GM19463 (cell line): Measurements from ENCODE around the gene EVC2.

Source experiments
- ATAC-seq: cut with Tn5 transposase; IDR thresholded peaks from one replicate; pipeline ENCODE4 v1.9.1; 2021; ENCODE audit warnings: mild to moderate bottlenecking, moderate library complexity; ENCODE audit not compliant: unreplicated experiment

EVC2 gene

DNA sequence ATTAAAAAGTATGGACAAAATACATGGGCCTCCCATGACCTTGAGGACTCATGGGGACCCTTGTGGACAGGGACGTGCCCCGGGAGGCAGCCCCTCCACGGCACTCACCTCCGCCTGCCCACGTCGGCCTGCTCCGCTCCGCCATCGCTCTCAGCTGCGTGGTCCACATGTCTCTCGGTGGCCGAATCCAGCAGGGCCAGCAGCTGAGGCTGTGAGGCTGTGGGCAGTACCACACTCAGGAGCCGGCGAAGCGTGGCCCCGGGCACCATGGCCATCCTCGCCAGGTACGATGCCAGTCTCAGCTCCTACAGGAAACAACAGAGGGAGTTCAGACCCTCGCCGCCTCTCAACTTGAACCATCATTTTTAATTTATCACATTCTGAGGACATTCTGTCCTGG lies 140.0 kb downstream of the EVC2 start:
- ATAC-seq = no peak

DNA sequence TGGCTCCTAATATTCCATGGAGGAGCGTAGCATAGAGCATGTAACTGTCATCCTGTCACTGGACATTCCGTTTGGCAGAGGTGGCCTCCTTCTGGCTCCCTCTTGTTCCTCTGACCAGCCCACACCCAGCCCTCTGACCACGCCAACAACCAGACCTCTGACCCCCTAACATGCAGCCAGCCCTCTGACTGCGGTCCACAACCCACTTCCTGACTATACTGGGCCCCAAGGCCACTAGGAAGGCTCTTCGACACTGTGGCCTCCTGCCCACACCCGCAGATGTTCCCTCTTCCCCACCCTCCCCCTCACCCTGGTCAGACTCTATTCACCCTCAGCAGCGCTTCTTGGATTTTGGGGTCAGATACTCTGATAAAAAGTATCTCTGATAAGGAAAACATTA lies 141.4 kb downstream of the EVC2 start:
- no peak for ATAC-seq

DNA sequence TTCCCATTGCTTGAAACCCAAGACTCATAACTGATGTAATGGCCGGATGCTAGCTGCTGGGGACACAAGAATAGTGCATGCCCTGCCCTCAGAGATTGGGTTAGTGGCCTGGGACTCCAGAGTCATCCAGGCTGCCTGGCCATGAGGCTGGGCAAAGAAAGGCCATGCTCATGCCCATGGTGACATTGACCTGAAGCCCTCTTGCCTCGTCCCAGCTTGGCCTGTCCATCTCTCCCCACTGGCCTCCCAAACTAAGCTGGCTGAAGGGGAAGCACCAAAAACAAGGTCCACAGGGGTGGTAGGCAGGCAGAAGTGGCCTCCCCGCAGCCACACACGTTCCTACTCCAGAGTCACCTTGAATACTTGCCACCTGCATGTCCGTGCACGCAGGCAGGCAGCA lies 141.8 kb downstream of the EVC2 start:
- ATAC-seq = no peak

DNA sequence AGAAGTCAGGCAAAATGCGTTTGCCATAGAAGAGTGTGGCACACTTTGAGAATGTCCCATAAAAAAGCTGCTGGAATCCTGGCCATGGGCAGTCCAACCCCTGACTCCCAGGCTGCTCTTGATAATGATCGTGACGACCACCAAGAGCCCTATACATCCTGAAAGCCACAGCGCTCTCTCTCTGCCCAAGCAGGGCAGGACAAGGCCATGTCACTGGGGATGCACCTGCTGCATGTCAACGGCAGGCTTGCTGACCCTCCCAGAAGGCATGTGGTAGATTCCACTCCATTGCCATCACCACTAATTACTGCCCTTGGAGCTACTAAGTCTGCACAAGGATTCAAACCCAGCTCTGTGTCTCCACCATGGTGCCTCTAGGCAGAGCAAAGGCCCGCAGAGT lies 144.5 kb downstream of the EVC2 start:
- ATAC-seq = no peak

DNA sequence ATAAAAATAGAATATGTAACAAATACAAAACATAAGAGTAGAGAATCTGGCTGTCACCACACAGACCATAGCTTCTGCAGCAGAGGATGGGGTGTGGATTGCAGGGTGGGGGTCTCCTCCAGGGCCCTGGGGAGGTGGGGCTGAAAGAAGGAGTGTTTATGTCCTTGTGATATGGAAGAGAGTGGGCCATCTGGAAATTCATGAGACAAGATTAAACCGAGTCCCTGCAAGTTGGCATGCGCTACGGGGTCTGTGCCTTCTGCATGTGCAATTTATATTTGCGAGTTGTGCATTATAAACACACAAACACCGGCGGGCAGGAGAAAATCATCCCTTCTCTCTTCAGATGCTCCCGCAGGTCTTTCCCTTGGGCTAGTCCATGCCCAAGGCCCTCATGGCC lies 145.9 kb downstream of the EVC2 start:
- ATAC-seq = no peak

DNA sequence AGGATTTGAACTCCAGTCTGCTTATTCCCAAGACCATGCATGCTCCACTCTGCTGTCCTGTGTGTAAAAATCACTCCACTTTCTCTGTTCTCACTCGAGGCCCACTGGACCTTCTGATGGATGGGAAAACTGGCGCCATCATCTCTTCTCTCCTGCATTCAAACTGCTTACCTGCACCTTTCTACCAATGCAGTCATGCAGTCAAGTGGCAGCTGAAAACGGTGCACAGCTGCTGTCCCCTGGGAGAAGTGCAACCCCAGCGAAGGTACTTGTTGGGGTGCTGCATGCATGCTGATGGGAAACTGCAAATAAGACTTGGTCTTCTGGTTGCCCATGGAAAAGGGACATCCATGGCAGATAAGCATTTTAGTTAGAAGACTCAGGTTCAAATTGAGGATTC lies 147.1 kb downstream of the EVC2 start:
- ATAC-seq = no peak

DNA sequence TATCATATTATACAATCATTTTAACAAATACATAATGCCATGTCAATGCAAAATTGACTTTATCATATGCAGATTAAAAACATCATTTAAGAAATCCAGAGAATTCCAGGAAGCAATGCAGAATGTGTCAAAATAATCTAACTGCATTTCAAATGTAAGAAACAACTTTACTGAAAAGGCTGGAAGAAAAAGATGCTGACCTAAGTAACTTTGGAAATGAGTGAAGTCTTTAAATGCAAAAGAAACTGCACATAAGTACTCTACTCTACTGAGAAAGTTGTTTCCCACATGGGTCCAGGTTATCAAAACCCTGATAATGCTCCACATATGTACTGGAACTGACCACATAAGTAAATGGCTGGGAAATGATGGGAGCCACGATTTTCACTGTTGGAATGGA lies 149.9 kb downstream of the EVC2 start:
- ATAC-seq = no peak

DNA sequence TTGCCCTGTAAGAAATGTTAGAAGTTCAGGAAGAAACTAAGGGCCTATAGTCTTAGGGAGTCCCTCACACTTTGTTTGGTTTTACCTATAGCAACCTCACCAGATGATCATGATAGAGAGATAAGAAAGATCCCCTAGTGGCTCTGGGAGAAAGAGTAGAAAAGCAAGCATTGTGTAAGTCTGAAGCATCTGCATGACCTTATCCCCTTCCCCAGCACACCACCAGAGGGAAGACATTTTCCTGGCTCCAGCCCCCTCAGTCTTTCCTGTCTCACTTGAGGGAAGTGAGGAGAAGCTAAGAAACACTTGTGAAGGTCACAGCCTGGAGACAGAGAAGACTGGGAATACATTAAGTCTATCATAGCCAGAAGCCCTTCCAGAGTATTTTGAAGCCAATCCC lies 154.0 kb downstream of the EVC2 start:
- no peak for ATAC-seq

DNA sequence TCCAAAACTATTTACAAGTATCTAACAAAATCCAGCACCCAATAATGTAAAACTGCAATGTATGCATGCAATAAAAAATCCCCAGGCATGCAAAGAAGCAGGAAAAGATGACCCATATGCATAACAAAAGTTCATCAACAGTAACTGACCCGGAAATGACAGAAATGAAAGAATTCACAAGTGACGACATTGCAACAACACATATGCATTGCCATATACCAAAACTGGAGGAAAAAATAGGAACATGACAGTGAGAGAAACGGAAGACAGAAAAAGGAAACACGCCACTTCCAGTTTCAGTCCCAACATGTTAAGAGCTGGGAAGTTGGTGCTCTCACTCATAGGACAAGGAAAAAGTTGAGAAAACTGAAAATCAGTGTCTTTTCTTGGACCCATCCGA lies 154.6 kb downstream of the EVC2 start:
- ATAC-seq = no peak

DNA sequence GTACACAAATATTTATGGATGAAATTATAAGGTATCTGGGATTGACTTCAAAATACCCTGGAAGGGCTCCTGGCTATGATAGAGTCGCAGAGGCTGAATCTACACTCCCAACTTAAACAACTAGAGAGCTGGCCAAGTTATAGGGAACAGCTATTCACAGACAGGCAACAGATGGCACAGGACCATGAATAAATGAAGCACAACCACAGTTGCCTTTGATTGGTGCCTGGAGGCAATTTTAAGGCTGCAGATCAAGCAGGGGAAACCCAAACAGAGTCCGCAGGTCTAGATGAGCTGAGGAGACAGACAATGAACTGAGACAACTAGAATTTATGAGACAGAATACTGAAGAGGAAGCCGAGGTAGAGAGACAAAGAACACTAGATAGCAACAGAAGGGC lies 155.9 kb downstream of the EVC2 start:
- ATAC-seq = no peak

DNA sequence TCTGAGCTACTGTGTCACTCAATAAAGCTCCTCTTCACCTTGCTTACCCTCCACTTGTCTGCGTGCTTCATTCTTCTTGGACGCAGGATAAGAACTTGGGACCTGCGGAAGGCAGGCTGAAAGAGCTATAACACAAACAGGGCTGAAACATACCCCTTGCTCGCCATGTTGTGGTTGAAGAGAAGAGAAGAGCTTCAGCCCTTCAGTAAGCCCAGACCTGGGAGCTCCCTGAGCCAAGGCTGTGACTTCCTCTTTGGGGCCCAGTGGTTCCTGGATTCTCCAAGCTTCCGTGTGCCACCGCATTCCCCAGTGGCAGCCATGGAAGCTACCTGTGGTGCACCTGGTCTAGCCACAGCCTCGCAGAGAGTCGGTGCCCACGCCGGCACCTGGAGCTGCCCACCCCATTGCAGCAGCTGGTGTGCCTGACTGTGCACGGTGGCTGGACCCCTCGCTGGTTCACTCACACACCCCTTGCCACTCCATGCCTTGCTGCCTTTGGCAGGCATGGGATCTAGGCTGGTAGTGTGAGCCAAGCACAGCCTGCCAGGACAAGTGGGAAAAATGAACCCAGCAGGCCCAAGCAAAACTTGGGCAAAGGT lies 160.6 kb downstream of the EVC2 start:
- ATAC-seq = no peak

DNA sequence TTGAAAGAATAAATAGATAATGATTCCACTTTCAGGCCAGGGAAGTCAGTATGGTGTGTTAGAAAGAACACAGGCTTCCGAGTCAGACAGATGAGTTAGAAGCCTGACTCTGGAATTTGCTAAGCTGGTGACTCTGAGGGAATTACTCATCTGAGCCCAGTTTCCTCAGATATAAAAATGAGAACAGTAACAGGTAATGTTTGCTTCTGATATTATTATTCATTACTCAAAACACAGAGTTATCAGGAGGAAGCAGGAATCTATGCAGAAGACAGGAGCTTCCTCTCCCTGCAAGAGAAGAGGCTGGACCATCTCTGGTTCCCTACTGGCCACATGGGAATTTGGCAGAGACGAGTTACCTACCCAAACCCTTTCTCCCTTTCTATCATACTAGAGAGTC lies 163.1 kb downstream of the EVC2 start:
- ATAC-seq = no peak

DNA sequence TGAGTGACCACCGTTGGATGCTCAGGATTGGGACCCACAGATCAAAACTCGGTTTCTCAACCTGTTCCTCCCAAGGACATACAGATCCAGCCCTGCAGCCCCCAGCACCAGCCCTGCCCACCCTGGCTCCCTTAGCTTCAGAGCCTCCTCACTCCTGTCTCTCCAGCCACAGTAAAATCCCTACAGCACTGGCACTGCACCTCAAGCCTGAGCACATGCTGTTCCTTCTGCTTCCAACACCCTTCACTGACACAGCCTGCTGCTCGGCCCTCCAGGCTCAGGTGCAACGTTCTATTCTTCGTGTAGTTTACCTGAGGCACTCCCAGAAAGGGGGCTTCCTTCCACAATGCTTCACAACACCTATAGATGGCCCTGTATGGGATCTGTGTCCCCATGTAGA lies 163.6 kb downstream of the EVC2 start:
- no peak for ATAC-seq

DNA sequence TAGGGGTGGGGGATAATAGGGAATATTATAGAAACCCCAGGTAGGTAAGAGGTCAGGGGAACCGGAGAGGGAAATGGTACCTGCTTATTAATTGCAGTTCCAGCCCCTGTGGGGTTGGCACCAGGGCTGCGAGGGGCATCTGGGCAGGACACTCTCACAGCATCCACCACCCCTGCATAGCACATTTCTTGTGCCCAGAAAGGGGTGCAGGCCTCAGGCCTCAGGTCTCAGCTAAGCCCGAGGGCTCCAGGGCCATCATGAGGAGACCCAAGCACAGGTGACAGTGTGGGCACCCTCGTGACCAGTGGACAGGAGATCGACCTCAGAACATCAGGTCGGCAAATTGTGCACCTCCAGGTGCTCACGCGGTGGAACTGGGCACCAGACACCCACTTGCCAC lies 164.7 kb downstream of the EVC2 start:
- ATAC-seq = no peak

DNA sequence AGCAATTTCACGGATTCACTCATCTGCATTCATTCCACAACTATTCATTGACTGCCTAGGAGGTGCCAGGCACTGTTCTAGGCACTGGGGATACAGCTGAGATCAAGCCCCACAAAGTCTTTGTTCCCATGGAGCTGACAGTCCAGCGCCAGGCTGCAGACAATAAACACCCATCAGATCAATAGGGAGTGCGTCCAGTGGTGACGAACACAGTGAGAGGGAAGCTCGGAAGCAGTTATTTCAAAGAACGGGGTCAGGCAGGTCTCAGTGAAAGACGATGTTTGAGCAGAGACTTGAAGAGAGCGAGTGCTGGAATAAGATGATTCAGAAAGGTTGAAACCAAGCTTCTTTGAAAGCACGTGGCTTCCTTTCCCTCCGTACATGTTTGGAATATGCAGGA lies 167.2 kb downstream of the EVC2 start:
- ATAC-seq = no peak

DNA sequence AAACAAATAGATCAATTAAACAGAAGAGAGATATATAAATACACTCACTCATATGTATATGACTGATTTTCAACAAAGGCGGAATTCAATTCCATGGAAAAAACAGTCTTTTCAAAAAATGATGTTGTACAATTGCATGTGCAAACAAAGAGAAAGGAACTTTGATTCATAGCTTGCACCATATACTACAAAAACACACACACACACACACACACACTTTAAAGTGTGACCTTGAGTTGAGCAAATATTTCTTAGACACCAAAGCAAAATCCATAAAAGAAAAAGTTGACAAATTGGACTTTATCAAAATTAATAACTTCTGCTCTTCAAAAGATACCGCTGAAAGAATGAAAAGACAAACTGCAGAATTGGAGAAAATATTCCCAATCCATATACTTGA lies 168.8 kb downstream of the EVC2 start:
- no peak for ATAC-seq

DNA sequence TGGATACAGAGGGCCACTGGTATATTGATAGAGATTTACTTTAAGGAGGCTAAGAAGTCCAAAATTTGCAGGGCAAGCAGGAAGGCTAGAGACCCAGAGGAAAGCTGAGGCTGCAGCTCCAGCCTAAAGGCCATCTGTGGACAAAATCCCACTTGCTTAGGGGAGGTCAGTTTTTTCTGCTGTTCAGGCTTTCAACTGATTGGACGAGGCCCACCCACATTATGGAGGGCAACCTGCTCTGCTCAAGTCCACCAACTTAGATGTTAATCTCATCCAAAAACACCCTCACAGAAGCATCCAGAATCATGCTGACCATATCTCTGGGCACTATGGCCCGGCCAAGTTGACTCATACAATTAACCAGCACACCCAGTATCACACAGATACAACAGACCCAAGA lies 176.3 kb downstream of the EVC2 start:
- ATAC-seq = no peak

DNA sequence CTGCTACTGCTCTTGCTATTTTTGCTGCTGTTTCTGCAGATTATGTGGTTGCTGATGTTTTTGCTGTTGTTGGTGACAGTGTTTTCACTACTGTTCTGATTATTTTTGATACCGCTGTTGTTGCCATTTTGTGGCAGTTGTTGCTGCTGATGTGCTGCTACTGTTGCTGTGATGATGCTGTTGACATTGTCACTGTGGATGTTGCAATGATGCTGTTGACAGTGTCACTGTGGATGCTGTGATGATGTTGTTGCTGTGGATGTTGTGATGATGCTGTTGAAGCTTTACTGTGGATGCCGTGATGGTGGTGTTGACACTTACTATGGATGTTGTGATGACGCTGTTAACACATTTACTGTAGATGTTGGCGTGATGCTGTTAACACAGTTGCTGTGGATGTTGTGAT lies 180.3 kb downstream of the EVC2 start:
- ATAC-seq = no peak

DNA sequence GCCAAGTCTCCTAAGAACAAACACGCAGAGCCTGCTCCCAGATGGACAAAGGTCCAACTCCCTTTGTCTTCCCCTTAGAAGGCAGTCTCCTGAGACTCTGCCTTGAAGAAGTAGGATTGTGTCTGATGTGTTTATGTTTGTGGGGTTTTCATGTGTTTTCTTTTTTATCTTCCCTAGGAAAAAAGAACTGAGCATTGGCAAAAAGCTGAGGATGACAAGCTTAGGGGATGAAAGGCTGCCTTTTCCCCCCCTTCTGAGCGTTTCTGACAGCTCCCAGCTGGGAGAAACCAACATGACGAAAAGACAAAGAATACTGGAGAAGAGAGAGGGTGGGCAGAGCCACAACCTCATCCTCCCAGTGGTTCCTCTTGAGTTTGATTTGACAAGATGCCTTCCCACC lies 181.1 kb downstream of the EVC2 start:
- no peak for ATAC-seq

DNA sequence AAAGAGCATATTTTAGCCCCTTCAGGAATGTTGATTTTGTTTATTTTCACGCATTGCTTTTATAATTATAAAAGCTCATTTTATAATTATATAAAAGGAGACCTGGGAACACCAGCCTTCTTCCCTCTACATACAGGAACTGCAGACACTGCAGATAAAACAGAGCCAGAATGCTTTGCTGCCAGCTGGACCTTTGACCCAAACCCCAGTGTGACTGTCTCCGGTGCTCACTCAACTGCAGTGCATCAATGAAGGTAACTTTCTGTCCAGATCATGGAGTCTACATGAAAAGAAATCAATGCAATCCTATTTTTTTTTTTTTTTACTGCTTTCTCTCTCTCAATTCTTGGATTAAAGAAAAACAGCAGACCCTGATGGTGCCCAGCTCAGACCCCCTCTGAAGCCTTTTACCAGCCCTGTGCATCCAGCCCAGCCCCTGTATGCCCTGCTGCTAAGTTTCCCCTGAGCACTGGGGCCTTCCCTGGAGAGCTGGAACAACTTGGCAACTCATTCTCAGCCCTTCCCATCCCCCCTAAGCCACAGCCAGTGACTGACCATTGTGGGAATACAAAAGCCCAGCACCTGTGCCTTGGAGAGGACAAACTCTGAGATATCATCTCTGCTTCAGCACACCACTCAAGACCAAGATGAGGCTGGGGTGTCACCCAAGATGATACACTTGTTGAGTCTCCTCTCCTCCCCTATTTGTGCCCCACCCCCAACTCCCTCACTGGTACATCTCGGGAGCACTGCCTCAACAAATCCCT lies 182.1 kb downstream of the EVC2 start:
- no peak for ATAC-seq

DNA sequence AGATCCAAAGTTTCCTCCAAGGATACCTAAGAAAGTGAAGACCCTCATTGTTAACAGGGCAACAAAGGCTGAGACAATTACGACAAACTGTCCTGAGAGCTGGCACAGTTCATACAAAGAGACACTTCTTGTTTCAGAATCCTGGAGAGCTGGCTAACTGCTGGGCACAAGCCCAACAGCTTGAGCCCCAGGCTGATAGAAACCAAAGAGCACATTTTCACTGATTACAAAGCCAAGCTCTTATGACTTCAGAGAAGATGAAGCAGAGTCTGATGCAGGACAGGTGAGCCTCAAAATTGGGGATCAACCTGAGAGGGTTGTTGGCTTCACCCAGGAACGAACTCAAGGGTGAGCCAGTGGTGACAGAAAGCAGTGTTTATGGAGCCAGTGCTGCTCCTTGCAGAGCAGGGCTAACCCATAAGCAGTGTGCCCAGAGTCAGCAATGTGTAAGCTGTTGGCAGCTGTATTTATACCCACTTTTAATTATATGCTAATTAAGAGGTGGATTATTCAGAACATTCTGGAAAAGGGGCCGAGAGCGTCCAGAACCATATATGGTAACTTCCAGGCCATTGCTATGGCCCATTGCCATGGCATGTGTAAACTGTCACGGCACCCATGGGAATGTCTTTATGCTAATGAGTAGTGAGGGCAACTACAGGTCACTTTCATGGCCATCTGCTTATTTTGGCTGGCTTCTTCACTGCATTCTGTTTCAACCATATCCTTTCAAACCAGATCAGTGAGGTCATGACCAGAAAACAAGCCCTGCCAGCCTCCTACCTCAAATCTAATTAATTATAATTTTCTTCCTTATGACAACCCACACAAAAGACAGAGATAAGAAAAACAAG lies 183.7 kb downstream of the EVC2 start:
- ATAC-seq = no peak

DNA sequence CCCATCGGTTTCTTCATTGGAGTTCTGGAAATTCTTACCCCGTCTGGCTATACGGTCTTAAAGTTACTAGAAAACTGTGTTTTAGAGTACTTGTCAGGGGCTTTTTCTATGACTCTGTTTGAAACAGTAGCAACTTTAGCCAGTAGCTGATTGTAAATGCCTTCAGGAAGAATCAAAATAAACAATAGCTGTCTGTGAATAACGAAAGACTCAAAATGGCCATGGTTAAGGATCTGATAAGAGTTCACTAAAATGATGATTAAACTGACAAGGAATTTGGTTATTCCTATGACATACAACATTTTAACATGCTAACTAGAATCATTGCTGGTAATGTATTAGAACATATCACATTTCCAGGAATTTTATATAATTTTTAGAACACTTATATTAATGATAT lies 191.0 kb downstream of the EVC2 start:
- ATAC-seq = no peak
